Upper lobe of right lung (tissue), 1 donor: ENCODE data around the gene BBS4. TPM values are rescaled to one million over a fixed set of nuclear protein-coding genes. Genes with fewer than 3 reads are reported as not detected.
A peak's percentile ranks its signal among the peaks of the same experiment; 100 is the strongest.
"Not testable (repeated sequence)": the region's sequence is repeated elsewhere in the genome, so short reads cannot be mapped to it uniquely, and the experiment has no call there.

Experiments
- ATAC-seq: fragments of 200-7000 bp; cut with Tn5 transposase; one replicate; pipeline ENCODE4 v1.9.1; 2020; ENCODE audit warnings: mild to moderate bottlenecking, moderate library complexity
- DNase-seq: peaks from one replicate; pipeline ENCODE4 v3.0.0-alpha.2; 2020
- H3K27ac ChIP-seq: fragments of 200-600 bp; one replicate; pipeline ENCODE4 v1.8.0; 2022
- H3K27me3 ChIP-seq: fragments of 200-600 bp; one replicate; pipeline ENCODE4 v1.8.0; 2022; ENCODE audit warnings: mild to moderate bottlenecking
- H3K36me3 ChIP-seq: fragments of 200-600 bp; one replicate; pipeline ENCODE4 v1.8.0; 2022
- H3K4me1 ChIP-seq: fragments of 200-600 bp; one replicate; pipeline ENCODE4 v1.8.0; 2022
- H3K4me3 ChIP-seq: fragments of 200-600 bp; one replicate; pipeline ENCODE4 v1.8.0; 2022; ENCODE audit warnings: mild to moderate bottlenecking
- H3K9me3 ChIP-seq: fragments of 200-600 bp; one replicate; pipeline ENCODE4 v1.8.0; 2022
- CTCF ChIP-seq: fragments of 200-600 bp; IDR thresholded peaks from one replicate; pipeline ENCODE4 v1.8.0; 2022; ENCODE audit warnings: antibody characterized with exemption
- intact Hi-C: fragments of 100-400 bp; cut with DNase I; formaldehyde crosslinking; loops from one replicate; pipeline ENCODE4 v1.11.0; 2022
- total RNA-seq: library from RNA; stranded (reverse); fragmentation: NEBNext Ultra II Directional; extraction: Animal tissue kit (Norgen Biotek cat#: 25700); gene quantifications from one replicate; pipeline ENCODE4 v1.2.1, GENCODE V29; 2021
- donor health status: DM: no; HTN: yes; CAD: no; lungs with severe emphysema.

The BBS4 gene
- total RNA-seq, 1 donor from 2014 or later = 18.1 TPM

- DNase-seq (peak; percentile 67), ATAC-seq (peak; percentile 75)
- intact Hi-C loops = no loop called here
These were observed 36.2 kb downstream of the BBS4 start for GRCh38 chr15:72722071-72722696.

GRCh38 chr15:72724028-72724427 is 38.0 kb downstream of the BBS4 start:
- ATAC-seq (no peak), DNase-seq (no peak)
- Histone ChIP-seq H3K27me3 (no peaks in the 10 kb centered on the region), H3K36me3 (peaks cover 12% of the 10 kb centered on the region), H3K4me1 (no peaks in the 10 kb centered on the region), H3K4me3 (no peak overlapping the region), H3K9me3 (no peaks in the 10 kb centered on the region), H3K27ac (no peak overlapping the region)
- no peak for TF ChIP-seq CTCF
- intact Hi-C loops = no loop called here

More at GRCh38 chr15:72722071-72722696, 36.2 kb downstream of the BBS4 start:
- Histone ChIP-seq H3K4me1 (no peaks in the 10 kb centered on the region), H3K4me3 (no peak overlapping the region), H3K27me3 (no peaks in the 10 kb centered on the region), H3K27ac (no peak overlapping the region), H3K36me3 (peaks cover 29% of the 10 kb centered on the region), H3K9me3 (no peaks in the 10 kb centered on the region)
- TF ChIP-seq CTCF = peak; percentile 64

- no peaks in the 10 kb centered on the region for H3K27me3 ChIP-seq
- H3K36me3 ChIP-seq = peaks cover 12% of the 10 kb centered on the region
These were observed 39.4 kb downstream of the BBS4 start for GRCh38 chr15:72725446-72725845.

GRCh38 chr15:72725851-72726250 is 39.8 kb downstream of the BBS4 start:
- H3K4me1 ChIP-seq, ATAC-seq, H3K27me3 ChIP-seq, H3K9me3 ChIP-seq, H3K4me3 ChIP-seq, DNase-seq, H3K27ac ChIP-seq, intact Hi-C loops: not testable (repeated sequence)
- H3K36me3 ChIP-seq = peaks cover 12% of the 10 kb centered on the region

More at GRCh38 chr15:72725446-72725845, 39.4 kb downstream of the BBS4 start:
- ATAC-seq (no peak), DNase-seq (no peak)
- Histone ChIP-seq H3K9me3 (no peaks in the 10 kb centered on the region), H3K4me1 (no peaks in the 10 kb centered on the region), H3K27ac (no peak overlapping the region), H3K4me3 (no peak overlapping the region)
- TF ChIP-seq CTCF = no peak
- intact Hi-C loops = no loop called here

- no peak for TF ChIP-seq CTCF
- Histone ChIP-seq H3K36me3 (peaks cover 24% of the 10 kb centered on the region), H3K4me1 (no peaks in the 10 kb centered on the region), H3K27me3 (no peaks in the 10 kb centered on the region), H3K9me3 (no peaks in the 10 kb centered on the region), H3K4me3 (no peak overlapping the region), H3K27ac (no peak overlapping the region)
- intact Hi-C loops = no loop called here
- DNase-seq = no peak
- ATAC-seq = no peak
These were observed 41.1 kb downstream of the BBS4 start for GRCh38 chr15:72727154-72727553.

GRCh38 chr15:72728249-72728648 is 42.2 kb downstream of the BBS4 start:
- ATAC-seq, intact Hi-C loops, DNase-seq: not testable (repeated sequence)

GRCh38 chr15:72728821-72729220 is 42.8 kb downstream of the BBS4 start:
- DNase-seq = no peak

More at GRCh38 chr15:72728249-72728648, 42.2 kb downstream of the BBS4 start:
- H3K4me3 ChIP-seq, H3K27me3 ChIP-seq, H3K27ac ChIP-seq, H3K4me1 ChIP-seq, H3K9me3 ChIP-seq: not testable (repeated sequence)
- peaks cover 33% of the 10 kb centered on the region for H3K36me3 ChIP-seq

More at GRCh38 chr15:72728821-72729220, 42.8 kb downstream of the BBS4 start:
- H3K4me1 ChIP-seq = no peaks in the 10 kb centered on the region
- TF ChIP-seq CTCF = no peak
- no peak overlapping the region for H3K4me3 ChIP-seq
- H3K9me3 ChIP-seq = no peaks in the 10 kb centered on the region
- no peak overlapping the region for H3K27ac ChIP-seq
- H3K36me3 ChIP-seq = peaks cover 32% of the 10 kb centered on the region
- H3K27me3 ChIP-seq = no peaks in the 10 kb centered on the region
- no peak for ATAC-seq
- intact Hi-C loops = no loop called here
